Measurements from ENCODE around the gene PPIA.
A peak's percentile ranks its signal among the peaks of the same experiment; 100 is the strongest.

PPIA gene

GRCh38 chr7:44846816-44847508 is 50.5 kb downstream of the PPIA start:
- no peak overlapping the region for H4K8ac ChIP-seq (ENCODE audit: low read length)
- no peak overlapping the region for H3K14ac ChIP-seq (ENCODE audit: low read length in 2 of 2)
- no peaks in the 10 kb centered on the region for H3K27me3 ChIP-seq (ENCODE audit: control insufficient read depth in 1 of 2, insufficient read depth in 1 of 2, low read length in 2 of 2)
- H2BK12ac ChIP-seq (ENCODE audit: low read length in 2 of 2) = no peak overlapping the region
- H3K79me1 ChIP-seq (replicated peaks; ENCODE audit: low read length, poor library complexity, severe bottlenecking) = no peaks in the 10 kb centered on the region
- no peak overlapping the region for H4K91ac ChIP-seq (ENCODE audit: low read length)
- no peak overlapping the region for H2BK5ac ChIP-seq (ENCODE audit: low read depth, low read length, poor library complexity, severe bottlenecking)
- H3K4me2 ChIP-seq (ENCODE audit: low read length, poor library complexity, severe bottlenecking) = peak overlapping the region; percentile 79
- H3K27ac ChIP-seq (ENCODE audit: low read length, poor library complexity, severe bottlenecking) = peak overlapping the region; percentile 78
- H3K9ac ChIP-seq (ENCODE audit: low read length) = peak overlapping the region; percentile 94
- no peak overlapping the region for H2BK15ac ChIP-seq (ENCODE audit: low read depth, poor library complexity, severe bottlenecking)
- no peak overlapping the region for H3K4ac ChIP-seq (ENCODE audit: low read depth in 1 of 2, low read length in 2 of 2)
- no peaks in the 10 kb centered on the region for H3K36me3 ChIP-seq (ENCODE audit: control insufficient read depth in 1 of 2, insufficient read depth in 2 of 2, low read depth in 1 of 2, low read length in 2 of 2)
- H3K4me3 ChIP-seq (ENCODE audit: insufficient read depth in 1 of 2, low read depth in 1 of 2, low read length in 2 of 2) = peak overlapping the region; percentile 86 to 89
- H2AFZ ChIP-seq (ENCODE audit: low read depth, low read length) = no peak overlapping the region
- no peak overlapping the region for H2BK120ac ChIP-seq (ENCODE audit: low read depth, low read length)
- 4% methylated on average over 12 of the region's 12 CpGs for WGBS
- DNase-seq = no peak
- no peak overlapping the region for H3K18ac ChIP-seq (ENCODE audit: low read depth in 1 of 2, low read length in 2 of 2)
- H3K23ac ChIP-seq (ENCODE audit: low read length in 2 of 2) = no peak overlapping the region
- peaks cover 5% of the 10 kb centered on the region for H3K4me1 ChIP-seq (ENCODE audit: control insufficient read depth, insufficient read depth, low read depth, low read length)
- H2AK5ac ChIP-seq (ENCODE audit: low read length, severe bottlenecking) = no peak overlapping the region
- H3K9me3 ChIP-seq (ENCODE audit: control insufficient read depth, low read length) = no peaks in the 10 kb centered on the region

- Histone ChIP-seq H2BK120ac (ENCODE audit: low read depth, low read length) (peak overlapping the region; percentile 92), H3K23ac (ENCODE audit: low read length in 2 of 2) (no peak overlapping the region), H3K4ac (ENCODE audit: low read depth in 1 of 2, low read length in 2 of 2) (peak overlapping the region in 1 of 2 experiments; percentile 93), H2AFZ (ENCODE audit: low read depth, low read length) (no peak overlapping the region), H3K36me3 (ENCODE audit: control insufficient read depth in 1 of 2, insufficient read depth in 2 of 2, low read depth in 1 of 2, low read length in 2 of 2) (no peaks in the 10 kb centered on the region), H2AK5ac (ENCODE audit: low read length, severe bottlenecking) (no peak overlapping the region), H3K4me1 (ENCODE audit: control insufficient read depth, insufficient read depth, low read depth, low read length) (peaks cover 5% of the 10 kb centered on the region), H3K4me2 (ENCODE audit: low read length, poor library complexity, severe bottlenecking) (peak overlapping the region; percentile 79), H3K27ac (ENCODE audit: low read length, poor library complexity, severe bottlenecking) (peak overlapping the region; percentile 78), H3K4me3 (ENCODE audit: insufficient read depth in 1 of 2, low read depth in 1 of 2, low read length in 2 of 2) (peak overlapping the region; percentile 86 to 89), H3K79me1 (replicated peaks; ENCODE audit: low read length, poor library complexity, severe bottlenecking) (no peaks in the 10 kb centered on the region), H3K9me3 (ENCODE audit: control insufficient read depth, low read length) (no peaks in the 10 kb centered on the region), H4K8ac (ENCODE audit: low read length) (peak overlapping the region; percentile 90), H3K9ac (ENCODE audit: low read length) (peak overlapping the region; percentile 94), H2BK12ac (ENCODE audit: low read length in 2 of 2) (no peak overlapping the region), H3K14ac (ENCODE audit: low read length in 2 of 2) (peak overlapping the region in 1 of 2 experiments; percentile 83), H2BK15ac (ENCODE audit: low read depth, poor library complexity, severe bottlenecking) (peak overlapping the region; percentile 97), H3K27me3 (ENCODE audit: control insufficient read depth in 1 of 2, insufficient read depth in 1 of 2, low read length in 2 of 2) (no peaks in the 10 kb centered on the region), H2BK5ac (ENCODE audit: low read depth, low read length, poor library complexity, severe bottlenecking) (peak overlapping the region; percentile 79), H3K18ac (ENCODE audit: low read depth in 1 of 2, low read length in 2 of 2) (peak overlapping the region; percentile 75 to 96), H4K91ac (ENCODE audit: low read length) (peak overlapping the region; percentile 89)
- DNase-seq = peak; percentile 91
- 2% methylated on average over 23 of the region's 36 CpGs for WGBS
These were observed 51.0 kb downstream of the PPIA start for GRCh38 chr7:44847509-44847919.

DNA sequence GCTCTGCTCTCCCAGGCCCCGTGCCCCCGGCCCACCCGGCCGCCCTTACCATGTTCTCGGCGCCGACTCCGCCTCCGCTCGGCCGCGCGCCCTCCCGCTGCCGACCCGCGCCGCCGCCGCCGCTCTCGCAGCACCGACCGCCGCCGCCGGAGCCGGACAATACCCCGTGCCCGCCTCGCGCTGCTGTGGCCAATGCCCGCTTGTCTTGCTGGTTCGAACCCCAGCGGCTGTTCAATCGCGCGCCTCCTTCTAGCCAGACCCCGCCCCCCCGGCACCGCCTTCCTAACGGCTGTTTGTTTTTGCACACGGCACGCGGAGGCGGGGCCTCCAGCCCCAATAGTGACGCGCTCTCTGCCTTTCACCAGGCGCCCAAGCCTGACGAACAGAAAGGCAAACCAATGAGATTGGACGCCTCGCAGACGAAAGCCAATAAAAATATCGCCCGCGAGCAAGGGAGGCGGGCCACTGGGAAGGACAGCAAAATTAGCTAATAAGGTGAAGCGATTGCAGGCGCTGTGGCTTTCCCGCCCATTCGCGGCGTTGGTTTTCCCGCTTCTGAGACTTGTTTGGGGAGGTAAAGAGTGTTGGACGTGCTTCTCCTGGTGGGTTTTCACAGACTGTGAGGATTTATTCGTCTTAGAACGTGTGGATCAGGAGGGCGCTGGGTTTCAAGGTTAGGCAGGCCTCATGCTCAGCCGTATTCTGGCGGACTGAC is 51.6 kb downstream of the PPIA start, which contains the start of gene H2AZ2:
Gene H2AZ2, minus strand, starts transcription at position 168 of the 715 bp plus-strand sequence. Its CDS starts 116 bp downstream, at position 52.
- Histone ChIP-seq H3K9ac (ENCODE audit: low read length) (peak within 1 kb of the TSS; percentile 94), H3K27ac (ENCODE audit: low read length, poor library complexity, severe bottlenecking) (peak within 1 kb of the TSS; percentile 78), H2BK15ac (ENCODE audit: low read depth, poor library complexity, severe bottlenecking) (peak within 1 kb of the TSS; percentile 97), H3K14ac (ENCODE audit: low read length in 2 of 2) (peak within 1 kb of the TSS in 1 of 2 experiments; percentile 83), H3K27me3 (ENCODE audit: control insufficient read depth in 1 of 2, insufficient read depth in 1 of 2, low read length in 2 of 2) (no peaks in the 10 kb centered on the region), H3K4me1 (ENCODE audit: control insufficient read depth, insufficient read depth, low read depth, low read length) (peaks cover 5% of the 10 kb centered on the region), H3K23ac (ENCODE audit: low read length in 2 of 2) (no peak within 1 kb of the TSS), H3K9me3 (ENCODE audit: control insufficient read depth, low read length) (no peaks in the 10 kb centered on the region), H2BK12ac (ENCODE audit: low read length in 2 of 2) (no peak within 1 kb of the TSS), H2AFZ (ENCODE audit: low read depth, low read length) (peak within 1 kb of the TSS; percentile 63), H2AK5ac (ENCODE audit: low read length, severe bottlenecking) (no peak within 1 kb of the TSS), H3K79me1 (replicated peaks; ENCODE audit: low read length, poor library complexity, severe bottlenecking) (no peaks in the 10 kb centered on the region), H3K4me2 (ENCODE audit: low read length, poor library complexity, severe bottlenecking) (peak within 1 kb of the TSS; percentile 79), H4K8ac (ENCODE audit: low read length) (peak within 1 kb of the TSS; percentile 90), H3K18ac (ENCODE audit: low read depth in 1 of 2, low read length in 2 of 2) (peak within 1 kb of the TSS; percentile 75 to 96), H3K4me3 (ENCODE audit: insufficient read depth in 1 of 2, low read depth in 1 of 2, low read length in 2 of 2) (peak within 1 kb of the TSS; percentile 89 to 93), H2BK5ac (ENCODE audit: low read depth, low read length, poor library complexity, severe bottlenecking) (peak within 1 kb of the TSS; percentile 79), H4K91ac (ENCODE audit: low read length) (peak within 1 kb of the TSS; percentile 92), H2BK120ac (ENCODE audit: low read depth, low read length) (peak within 1 kb of the TSS; percentile 92), H3K4ac (ENCODE audit: low read depth in 1 of 2, low read length in 2 of 2) (peak within 1 kb of the TSS in 1 of 2 experiments; percentile 93), H3K36me3 (ENCODE audit: control insufficient read depth in 1 of 2, insufficient read depth in 2 of 2, low read depth in 1 of 2, low read length in 2 of 2) (no peaks in the 10 kb centered on the region)
- under 1% methylated on average over 59 of the region's 70 CpGs for WGBS
- peak; percentile 100 for DNase-seq

DNA sequence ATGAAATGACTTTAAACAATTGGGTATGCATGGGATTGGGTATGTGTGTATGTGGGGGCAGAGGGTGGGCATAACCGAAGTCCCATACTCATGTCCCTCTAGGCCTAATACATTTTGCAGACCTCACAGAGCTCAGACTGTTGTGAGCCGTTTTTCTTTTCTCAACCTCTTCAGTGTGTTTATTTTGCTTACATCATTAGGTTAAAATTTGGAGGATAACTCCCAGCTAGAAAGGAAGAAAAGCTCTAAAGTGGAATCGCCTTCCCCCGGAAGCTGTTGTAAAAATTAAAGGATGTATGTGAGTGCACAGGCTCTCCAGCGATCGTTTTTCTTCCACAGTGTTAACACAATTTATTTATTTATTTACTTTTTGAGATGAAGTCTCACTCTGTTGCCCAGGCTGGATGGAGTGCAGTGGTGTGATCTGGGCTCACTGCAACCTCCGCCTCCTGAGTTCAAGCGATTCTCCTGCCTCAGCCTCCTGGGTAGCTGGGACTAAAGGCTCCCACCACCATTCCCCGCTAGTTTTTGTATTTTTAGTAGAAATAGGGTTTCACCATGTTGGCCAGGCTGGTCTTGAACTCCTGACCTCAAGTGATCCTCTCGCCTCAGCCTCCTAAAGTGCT is 52.9 kb downstream of the PPIA start:
- Histone ChIP-seq H3K36me3 (ENCODE audit: control insufficient read depth in 1 of 2, insufficient read depth in 2 of 2, low read depth in 1 of 2, low read length in 2 of 2) (no peaks in the 10 kb centered on the region), H2BK15ac (ENCODE audit: low read depth, poor library complexity, severe bottlenecking) (no peak overlapping the region), H2BK120ac (ENCODE audit: low read depth, low read length) (no peak overlapping the region), H3K14ac (ENCODE audit: low read length in 2 of 2) (no peak overlapping the region), H3K23ac (ENCODE audit: low read length in 2 of 2) (no peak overlapping the region), H2BK12ac (ENCODE audit: low read length in 2 of 2) (no peak overlapping the region), H3K27me3 (ENCODE audit: control insufficient read depth in 1 of 2, insufficient read depth in 1 of 2, low read length in 2 of 2) (no peaks in the 10 kb centered on the region), H4K8ac (ENCODE audit: low read length) (no peak overlapping the region), H3K9ac (ENCODE audit: low read length) (peak overlapping the region; percentile 93), H3K4me3 (ENCODE audit: insufficient read depth in 1 of 2, low read depth in 1 of 2, low read length in 2 of 2) (peak overlapping the region in 1 of 2 experiments; percentile 93), H3K79me1 (replicated peaks; ENCODE audit: low read length, poor library complexity, severe bottlenecking) (no peaks in the 10 kb centered on the region), H3K4me1 (ENCODE audit: control insufficient read depth, insufficient read depth, low read depth, low read length) (peaks cover 5% of the 10 kb centered on the region), H4K91ac (ENCODE audit: low read length) (no peak overlapping the region), H3K27ac (ENCODE audit: low read length, poor library complexity, severe bottlenecking) (peak overlapping the region; percentile 54), H3K9me3 (ENCODE audit: control insufficient read depth, low read length) (no peaks in the 10 kb centered on the region), H3K18ac (ENCODE audit: low read depth in 1 of 2, low read length in 2 of 2) (no peak overlapping the region), H2BK5ac (ENCODE audit: low read depth, low read length, poor library complexity, severe bottlenecking) (no peak overlapping the region), H3K4me2 (ENCODE audit: low read length, poor library complexity, severe bottlenecking) (peak overlapping the region; percentile 79), H3K4ac (ENCODE audit: low read depth in 1 of 2, low read length in 2 of 2) (no peak overlapping the region), H2AK5ac (ENCODE audit: low read length, severe bottlenecking) (no peak overlapping the region), H2AFZ (ENCODE audit: low read depth, low read length) (no peak overlapping the region)
- 94% methylated on average over 4 of the region's 10 CpGs for WGBS
- no peak for DNase-seq

All from mesenchymal stem cell (in vitro differentiated cells and primary cell).